Measurements from ENCODE around the gene PIN1. TPM values are rescaled to one million over a fixed set of nuclear protein-coding genes. Genes with fewer than 3 reads are reported as not detected.
A peak's percentile ranks its signal among the peaks of the same experiment; 100 is the strongest.
"Not testable (repeated sequence)": the region's sequence is repeated elsewhere in the genome, so short reads cannot be mapped to it uniquely, and the experiment has no call there.

PIN1 gene
- total and polyA plus RNA-seq, 2 of the 13 experiments (the other 11 are each of a cell fraction or from before 2014, with no cell fraction given) = 31.9 to 72.0 TPM

GRCh38 chr19:9789066-9789465 is 46.1 kb upstream of the PIN1 start:
- FAIRE-seq = no peak
- Histone ChIP-seq H3K79me2 (ENCODE audit: insufficient read depth, low read length) (no peaks in the 10 kb centered on the region), H2AFZ (ENCODE audit: low read length) (peak overlapping the region; percentile 83), H3K4me3 (replicated peaks in 1 of 3; ENCODE audit: insufficient read depth in 1 of 3, low read depth in 2 of 3, low read length in 3 of 3) (peak overlapping the region; percentile 46 to 65 (median 52); a peak in 5 of 6 replicates), H3K4me2 (ENCODE audit: low read depth, low read length) (peak overlapping the region; percentile 90), H3K4me1 (ENCODE audit: insufficient read depth, low read length) (peaks cover 27% of the 10 kb centered on the region), H3K27ac (ENCODE audit: extremely low read length, insufficient read depth, low read length) (no peak overlapping the region), H3K27me3 (ENCODE audit: control insufficient read depth in 1 of 2, insufficient read depth in 2 of 2, low read length in 2 of 2) (no peaks in the 10 kb centered on the region), H3K9ac (ENCODE audit: insufficient read depth, low read depth, low read length) (peak overlapping the region; percentile 56; the same call in 1 of the 2 replicates), H3K36me3 (replicated peaks in 1 of 2; ENCODE audit: control insufficient read depth in 1 of 2, insufficient read depth in 2 of 2, low read length in 2 of 2) (no peaks in the 10 kb centered on the region), H4K20me1 (ENCODE audit: insufficient read depth, low read length) (no peaks in the 10 kb centered on the region), H3K9me3 (ENCODE audit: low read length) (no peaks in the 10 kb centered on the region)
- POLR2A ChIA-PET = interaction anchor here (1.3 kb wide), 1 partner anchor 20 kb away, joined by 5 read pairs; the partner anchor contains the start of gene ZNF846
- CTCF ChIA-PET (ENCODE audit: low intra/inter-chr PET ratio, low total read pairs) = interaction anchor here (1.7 to 2.7 kb wide), 2 partner anchors 163 to 202 kb away, joined by 3 to 31 read pairs; no protein-coding TSS in a partner anchor
- ATAC-seq = no peak
- in situ Hi-C loops (cut with HindIII; ENCODE audit: extremely low pct_ligation_motif_present, low pct_unique_long_range_greater_than_20kb) (loop anchor here (25.0 kb wide), 1 partner anchor 652 kb away; the partner anchor contains the start of genes OR7G3 and ZNF317), intact Hi-C loops (cut with micrococcal nuclease; ENCODE audit: unreplicated experiment) (no loop called here)
- peak; percentile 19; the same call in 1 of the 2 replicates for TF ChIP-seq ZNF687 (CRISPR knock-in tag; IDR thresholded peaks at IDR 0.05)
- no peak for TF ChIP-seq MTF1 (CRISPR knock-in tag; IDR thresholded peaks at IDR 0.05)
- WGBS (ENCODE audit: low lambda C conversion rate) = 55% methylated on average over 11 of the region's 11 CpGs
- BruUV-seq (replicated peaks) = no TSS peak
- no peak for DNase-seq (ENCODE audit: low spot score)

GRCh38 chr19:9789579-9789978 is 45.5 kb upstream of the PIN1 start:
- H3K9me3 ChIP-seq (ENCODE audit: low read length); H3K27ac ChIP-seq (ENCODE audit: extremely low read length, insufficient read depth, low read length); H3K79me2 ChIP-seq (ENCODE audit: insufficient read depth, low read length); H4K20me1 ChIP-seq (ENCODE audit: insufficient read depth, low read length); H3K27me3 ChIP-seq (ENCODE audit: control insufficient read depth in 1 of 2, insufficient read depth in 2 of 2, low read length in 2 of 2); intact Hi-C loops (cut with micrococcal nuclease; ENCODE audit: unreplicated experiment); DNase-seq (ENCODE audit: low spot score); FAIRE-seq; BruUV-seq (replicated peaks); POLR2A ChIA-PET; H3K36me3 ChIP-seq (replicated peaks in 1 of 2; ENCODE audit: control insufficient read depth in 1 of 2, insufficient read depth in 2 of 2, low read length in 2 of 2); ATAC-seq: not testable (repeated sequence)
- CTCF ChIA-PET (ENCODE audit: low intra/inter-chr PET ratio, low total read pairs) = interaction anchor here (1.7 to 2.7 kb wide), 2 partner anchors 164 to 203 kb away, joined by 3 to 31 read pairs; no protein-coding TSS in a partner anchor
- WGBS (ENCODE audit: low lambda C conversion rate) = 3% methylated on average over 5 of the region's 5 CpGs
- peaks cover 27% of the 10 kb centered on the region for H3K4me1 ChIP-seq (ENCODE audit: insufficient read depth, low read length)
- H3K9ac ChIP-seq (ENCODE audit: insufficient read depth, low read depth, low read length) = peak overlapping the region; percentile 56
- 0 out of 2 replicates have a peak, but pooled peaks have one; percentile 38 for TF ChIP-seq ZFX (CRISPR knock-in tag; IDR thresholded peaks at IDR 0.05; ENCODE audit: low read depth)
- TF ChIP-seq ELF3 (CRISPR knock-in tag; IDR thresholded peaks at IDR 0.05) = 0 out of 2 replicates have a peak, but pooled peaks have one; percentile 4
- H2AFZ ChIP-seq (ENCODE audit: low read length) = peak overlapping the region; percentile 83
- peak overlapping the region; percentile 46 to 65 (median 52); a peak in 5 of 6 replicates for H3K4me3 ChIP-seq (replicated peaks in 1 of 3; ENCODE audit: insufficient read depth in 1 of 3, low read depth in 2 of 3, low read length in 3 of 3)
- in situ Hi-C loops (cut with HindIII; ENCODE audit: extremely low pct_ligation_motif_present, low pct_unique_long_range_greater_than_20kb) = loop anchor here (25.0 kb wide), 1 partner anchor 652 kb away; the partner anchor contains the start of genes OR7G3 and ZNF317
- peak overlapping the region; percentile 90 for H3K4me2 ChIP-seq (ENCODE audit: low read depth, low read length)

DNA sequence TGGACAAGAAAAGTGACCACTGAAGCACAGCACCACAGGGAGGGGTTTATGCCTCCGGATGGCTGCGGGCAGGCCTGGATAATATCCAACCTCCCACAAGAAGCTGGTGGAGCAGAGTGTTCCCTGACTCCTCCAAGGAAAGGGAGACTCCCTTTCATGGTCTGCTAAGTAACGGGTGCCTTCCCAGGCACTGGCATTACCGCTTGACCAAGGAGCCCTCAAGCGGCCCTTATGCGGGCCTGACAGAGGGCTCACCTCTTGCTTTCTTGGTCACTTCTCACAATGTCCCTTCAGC is 44.1 kb upstream of the PIN1 start:
- FAIRE-seq; POLR2A ChIA-PET; H3K9ac ChIP-seq (ENCODE audit: insufficient read depth, low read depth, low read length); DNase-seq (ENCODE audit: low spot score); H4K20me1 ChIP-seq (ENCODE audit: insufficient read depth, low read length); H3K27me3 ChIP-seq (ENCODE audit: control insufficient read depth in 1 of 2, insufficient read depth in 2 of 2, low read length in 2 of 2); H3K27ac ChIP-seq (ENCODE audit: extremely low read length, insufficient read depth, low read length); H3K9me3 ChIP-seq (ENCODE audit: low read length); H2AFZ ChIP-seq (ENCODE audit: low read length); H3K36me3 ChIP-seq (replicated peaks in 1 of 2; ENCODE audit: control insufficient read depth in 1 of 2, insufficient read depth in 2 of 2, low read length in 2 of 2); ATAC-seq; H3K79me2 ChIP-seq (ENCODE audit: insufficient read depth, low read length); BruUV-seq (replicated peaks): not testable (repeated sequence)
- Histone ChIP-seq H3K4me3 (replicated peaks in 1 of 3; ENCODE audit: insufficient read depth in 1 of 3, low read depth in 2 of 3, low read length in 3 of 3) (peak overlapping the region in 2 of 3 experiments; percentile 75 to 78; a peak in 4 of 6 replicates), H3K4me1 (ENCODE audit: insufficient read depth, low read length) (peaks cover 27% of the 10 kb centered on the region), H3K4me2 (ENCODE audit: low read depth, low read length) (peak overlapping the region; percentile 90)
- 57% methylated on average over 6 of the region's 6 CpGs for WGBS (ENCODE audit: low lambda C conversion rate)
- intact Hi-C loops (cut with micrococcal nuclease; ENCODE audit: unreplicated experiment) = loop anchor here (2.0 to 10.0 kb wide), 2 partner anchors 476 to 654 kb away; no protein-coding TSS in a partner anchor
- in situ Hi-C loops (cut with HindIII; ENCODE audit: extremely low pct_ligation_motif_present, low pct_unique_long_range_greater_than_20kb) = loop anchor here (5.0 to 25.0 kb wide), 2 partner anchors 164 to 654 kb away; partner anchors contain the start of genes OR7G3 and ZNF317
- CTCF ChIA-PET (ENCODE audit: low intra/inter-chr PET ratio, low total read pairs) = interaction anchor here (0.6 to 2.7 kb wide), 2 partner anchors 165 to 168 kb away, joined by 3 to 31 read pairs; no protein-coding TSS in a partner anchor
